WTC11 (cell line): ENCODE measurements around the gene COL25A1. TPM values are rescaled to one million over a fixed set of nuclear protein-coding genes. Genes with fewer than 3 reads are reported as not detected.

Experiments used
- ATAC-seq: fragments of 200-7000 bp; cut with Tn5 transposase; 2 replicates; pipeline ENCODE4 v1.10.0; 2021; ENCODE audit warnings: mild to moderate bottlenecking, moderate library complexity
- CTCF ChIA-PET: fragments of 300-600 bp; sonication (Branson Sonifier 250); formaldehyde crosslinking; loops from one replicate; lab custom pipeline; 2021; ENCODE audit warnings: antibody characterized with exemption; lab: Charles Lee
- POLR2A ChIA-PET: fragments of 350-600 bp; sonication (Branson Sonifier 250); formaldehyde crosslinking; loops from one replicate; lab custom pipeline; 2021; ENCODE audit warnings: antibody characterized with exemption; lab: Charles Lee
- DNase-seq: peaks from one replicate; pipeline ENCODE4 v3.0.0; 2021; ENCODE audit warnings: low spot score
- H3K27ac Mint-ChIP-seq: 2 replicates; pipeline ENCODE4 v1.8.0; 2021; ENCODE audit warnings: mixed read lengths
- H3K27me3 Mint-ChIP-seq: 2 replicates; pipeline ENCODE4 v1.8.0; 2021; ENCODE audit warnings: low read depth, mild to moderate bottlenecking, moderate library complexity, mixed read lengths
- H3K36me3 Mint-ChIP-seq: 2 replicates; pipeline ENCODE4 v1.8.0; 2021; ENCODE audit warnings: mixed read lengths
- H3K4me1 Mint-ChIP-seq: 2 replicates; pipeline ENCODE4 v1.8.0; 2022; ENCODE audit warnings: mixed read lengths
- H3K4me3 Mint-ChIP-seq: 2 replicates; pipeline ENCODE4 v1.8.0; 2021; ENCODE audit warnings: mild to moderate bottlenecking, moderate library complexity, mixed read lengths
- H3K9me3 Mint-ChIP-seq: 2 replicates; pipeline ENCODE4 v1.8.0; 2021; ENCODE audit warnings: mixed read lengths
- AFF4 ChIP-seq: sonication (generic); formaldehyde crosslinking; IDR thresholded peaks from 2 replicates; pipeline ENCODE4 v1.8.1; 2023; ENCODE audit warnings: mild to moderate bottlenecking, missing genetic modification reagents, borderline replicate concordance
- ATF1 ChIP-seq: sonication (generic); formaldehyde crosslinking; IDR thresholded peaks from 2 replicates; pipeline ENCODE4 v1.8.1; 2023; ENCODE audit warnings: mild to moderate bottlenecking, moderate library complexity, missing genetic modification reagents
- ATF3 ChIP-seq: sonication (generic); formaldehyde crosslinking; conservative IDR thresholded peaks from 2 replicates; pipeline ENCODE4 v1.8.1; 2022; ENCODE audit warnings: mild to moderate bottlenecking, missing genetic modification reagents
- E2F1 ChIP-seq: sonication (generic); formaldehyde crosslinking; IDR thresholded peaks from 2 replicates; pipeline ENCODE4 v1.8.0; 2022; ENCODE audit warnings: mild to moderate bottlenecking, missing genetic modification reagents
- ETV6 ChIP-seq: sonication (generic); formaldehyde crosslinking; IDR thresholded peaks from 2 replicates; pipeline ENCODE4 v1.8.1; 2022; ENCODE audit warnings: mild to moderate bottlenecking, missing genetic modification reagents
- FOXJ3 ChIP-seq: sonication (generic); formaldehyde crosslinking; IDR thresholded peaks from 2 replicates; pipeline ENCODE4 v1.9.0; 2021; ENCODE audit warnings: missing genetic modification reagents, mild to moderate bottlenecking, borderline replicate concordance
- FOXK1 ChIP-seq: sonication (generic); formaldehyde crosslinking; IDR thresholded peaks from 2 replicates; pipeline ENCODE4 v1.8.0; 2022; ENCODE audit warnings: mild to moderate bottlenecking, moderate library complexity, missing genetic modification reagents
- GRHL2 ChIP-seq: fragments of 250-450 bp; sonication (Bioruptor Pico); IDR thresholded peaks from 2 replicates; pipeline ENCODE4 v1.8.0; 2022; ENCODE audit warnings: mild to moderate bottlenecking, moderate library complexity; ENCODE audit not compliant: insufficient replicate concordance, severe bottlenecking
- HMGXB4 ChIP-seq: sonication (generic); formaldehyde crosslinking; IDR thresholded peaks from 2 replicates; pipeline ENCODE4 v1.8.1; 2023; ENCODE audit warnings: mild to moderate bottlenecking, moderate library complexity, missing genetic modification reagents
- IRF1 ChIP-seq: sonication (generic); formaldehyde crosslinking; IDR thresholded peaks from 2 replicates; pipeline ENCODE4 v1.8.0; 2023; ENCODE audit warnings: missing genetic modification reagents
- OVOL2 ChIP-seq: fragments of 250-450 bp; sonication (Bioruptor Pico); IDR thresholded peaks from 2 replicates; pipeline ENCODE4 v1.9.0; 2021; ENCODE audit warnings: mild to moderate bottlenecking, borderline replicate concordance
- PRDM15 ChIP-seq: sonication (generic); formaldehyde crosslinking; IDR thresholded peaks from 2 replicates; pipeline ENCODE4 v1.8.0; 2022; ENCODE audit warnings: missing genetic modification reagents
- SMAD3 ChIP-seq: sonication (generic); formaldehyde crosslinking; IDR thresholded peaks from 2 replicates; pipeline ENCODE4 v1.8.0; 2022; ENCODE audit warnings: missing genetic modification reagents, mild to moderate bottlenecking, borderline replicate concordance
- SOX15 ChIP-seq: fragments of 250-450 bp; sonication (Bioruptor Pico); IDR thresholded peaks from 2 replicates; pipeline ENCODE4 v1.9.0; 2021; ENCODE audit warnings: mild to moderate bottlenecking
- SP1 ChIP-seq: sonication (generic); formaldehyde crosslinking; conservative IDR thresholded peaks from 2 replicates; pipeline ENCODE4 v1.8.1; 2022; ENCODE audit warnings: missing genetic modification reagents
- TEAD1 ChIP-seq: sonication (generic); formaldehyde crosslinking; IDR thresholded peaks from 2 replicates; pipeline ENCODE4 v1.8.0; 2022; ENCODE audit warnings: mild to moderate bottlenecking, missing genetic modification reagents
- USF2 ChIP-seq: sonication (generic); formaldehyde crosslinking; IDR thresholded peaks from 2 replicates; pipeline ENCODE4 v1.8.1; 2023; ENCODE audit warnings: mild to moderate bottlenecking, missing genetic modification reagents, moderate library complexity
- ZNF396 ChIP-seq: fragments of 250-450 bp; sonication (Bioruptor Pico); IDR thresholded peaks from 2 replicates; pipeline ENCODE4 v1.8.0; 2021; ENCODE audit warnings: mild to moderate bottlenecking, moderate library complexity, borderline replicate concordance
- ZNF532 ChIP-seq: fragments of 250-450 bp; sonication (Bioruptor Pico); IDR thresholded peaks from 2 replicates; pipeline ENCODE4 v1.9.0; 2021; ENCODE audit warnings: mild to moderate bottlenecking, borderline replicate concordance
- total RNA-seq: library from RNA; stranded (reverse); gene quantifications from 3 replicates; pipeline ENCODE4 v1.2.3, GENCODE V29; 2021

COL25A1 gene
- total RNA-seq, 1 experiment from 2014 or later: 6.6 TPM

GRCh38 chr4:109216085-109216696 lies 86.3 kb downstream of the COL25A1 start (continued):
- TF ChIP-seq E2F1 (CRISPR knock-in tag): no peak
- TF ChIP-seq ETV6: no peak
- no peak for TF ChIP-seq FOXK1 (CRISPR knock-in tag)
- TF ChIP-seq IRF1 (CRISPR knock-in tag): no peak

- Mint-ChIP-seq H3K4me3 (no peak overlapping the region), H3K4me1 (no peaks in the 10 kb centered on the region), H3K27ac (no peak overlapping the region), H3K27me3 (no peaks in the 10 kb centered on the region), H3K36me3 (no peaks in the 10 kb centered on the region), H3K9me3 (no peaks in the 10 kb centered on the region)
- ChIA-PET POLR2A (no interaction called here), CTCF (no interaction called here)
- DNase-seq (no peak), ATAC-seq (no peak)
- TF ChIP-seq ZNF532 (CRISPR knock-in tag) (no peak), ATF1 (no peak), FOXJ3 (no peak), ATF3 (no peak), OVOL2 (CRISPR knock-in tag) (no peak), USF2 (CRISPR knock-in tag) (no peak), PRDM15 (no peak), ETV6 (no peak), SP1 (no peak), HMGXB4 (no peak), AFF4 (CRISPR knock-in tag) (no peak), SMAD3 (no peak), TEAD1 (CRISPR knock-in tag) (no peak), ZNF396 (CRISPR knock-in tag) (no peak), SOX15 (CRISPR knock-in tag) (no peak), GRHL2 (CRISPR knock-in tag) (no peak)
These were observed 87.0 kb downstream of the COL25A1 start for GRCh38 chr4:109215506-109215905.
